SK-N-MC (cell line): ENCODE results near the gene RORC.

Experiments used
- EZH2 ChIP-seq: fragments of 200-600 bp; sonication (generic); IDR thresholded peaks from one replicate; pipeline ENCODE4 v1.6.1; 2017; ENCODE audit warnings: antibody characterized with exemption
- FOXP2 ChIP-seq: optimal IDR thresholded peaks from 2 replicates; pipeline ENCODE3; 2011; ENCODE audit warnings: mild to moderate bottlenecking, moderate library complexity; ENCODE audit not compliant: insufficient read depth; ENCODE audit errors: extremely low read length, control extremely low read depth
- POLR2AphosphoS5 ChIP-seq: IDR thresholded peaks from 2 replicates; pipeline ENCODE4 v1.6.1; 2012; ENCODE audit warnings: mild to moderate bottlenecking, low read depth, low read length, borderline replicate concordance

- TF ChIP-seq EZH2: no peak
- no peak for TF ChIP-seq POLR2AphosphoS5
- TF ChIP-seq FOXP2: no peak
Measured at GRCh38 chr1:151868486-151868885, 36.9 kb upstream of the RORC start.
